Left kidney (tissue), 2 donors: ENCODE results near the gene MIPEP. TPM values are rescaled to one million over a fixed set of nuclear protein-coding genes. Genes with fewer than 3 reads are reported as not detected.
A peak's percentile ranks its signal among the peaks of the same experiment; 100 is the strongest.
"Not testable (repeated sequence)": the region's sequence is repeated elsewhere in the genome, so short reads cannot be mapped to it uniquely, and the experiment has no call there.

ENCODE experiments used
- DNase-seq: peaks from one replicate; pipeline ENCODE4 v3.0.0-alpha.2; 2013
- polyA plus RNA-seq: library from polyadenylated mRNA; unstranded; fragments of 120-200 nt; gene quantifications from one replicate; pipeline ENCODE4 v1.2.1, GENCODE V29; 2013; ENCODE audit not compliant: insufficient read length

Gene MIPEP
- polyA plus RNA-seq, 1 donor, result 31.6 TPM

GRCh38 chr13:23894746-23895145 is 5.5 kb upstream of the MIPEP start:
- not testable (repeated sequence) for DNase-seq

- not testable (repeated sequence) for DNase-seq
Observed at GRCh38 chr13:23893791-23894190, 4.6 kb upstream of the MIPEP start.

GRCh38 chr13:23889615-23890607 is 711 bp upstream of the MIPEP start:
- no peak for DNase-seq

GRCh38 chr13:23884361-23884760 is 4.8 kb downstream of the MIPEP start:
- DNase-seq, result not testable (repeated sequence)

- DNase-seq, result no peak
Observed at GRCh38 chr13:23883255-23883654, 5.9 kb downstream of the MIPEP start.

- DNase-seq, result not testable (repeated sequence)
Observed at GRCh38 chr13:23881402-23881800, 7.8 kb downstream of the MIPEP start.

GRCh38 chr13:23880493-23881401 is 8.5 kb downstream of the MIPEP start:
- not testable (repeated sequence) for DNase-seq

GRCh38 chr13:23877286-23877685 is 11.9 kb downstream of the MIPEP start:
- DNase-seq, result no peak

- DNase-seq, result no peak
Observed at GRCh38 chr13:23876265-23876664, 12.9 kb downstream of the MIPEP start.

- no peak for DNase-seq
Observed at GRCh38 chr13:23871616-23872220, 17.5 kb downstream of the MIPEP start.

GRCh38 chr13:23870356-23871140 is 18.7 kb downstream of the MIPEP start:
- DNase-seq, result no peak

GRCh38 chr13:23868521-23868920 is 20.7 kb downstream of the MIPEP start:
- DNase-seq, result no peak

GRCh38 chr13:23867027-23867491 is 22.1 kb downstream of the MIPEP start:
- no peak for DNase-seq

GRCh38 chr13:23866420-23867026 is 22.7 kb downstream of the MIPEP start:
- no peak for DNase-seq

GRCh38 chr13:23865906-23866305 is 23.3 kb downstream of the MIPEP start:
- DNase-seq, result no peak

GRCh38 chr13:23865026-23865425 is 24.2 kb downstream of the MIPEP start:
- DNase-seq, result no peak

- DNase-seq, result peak; percentile 64
Observed at GRCh38 chr13:23861310-23861709, 27.9 kb downstream of the MIPEP start.

- no peak for DNase-seq
Observed at GRCh38 chr13:23859904-23860303, 29.3 kb downstream of the MIPEP start.

GRCh38 chr13:23859455-23859854 is 29.7 kb downstream of the MIPEP start:
- no peak for DNase-seq

- no peak for DNase-seq
Observed at GRCh38 chr13:23858546-23858945, 30.7 kb downstream of the MIPEP start.
